Fibroblast of skin of abdomen (primary cell): Measurements from ENCODE around the gene SYNGR4.

Experiments
- DNase-seq: peaks from one replicate; pipeline ENCODE4 v3.0.0-alpha.2; 2013

The SYNGR4 gene

DNA sequence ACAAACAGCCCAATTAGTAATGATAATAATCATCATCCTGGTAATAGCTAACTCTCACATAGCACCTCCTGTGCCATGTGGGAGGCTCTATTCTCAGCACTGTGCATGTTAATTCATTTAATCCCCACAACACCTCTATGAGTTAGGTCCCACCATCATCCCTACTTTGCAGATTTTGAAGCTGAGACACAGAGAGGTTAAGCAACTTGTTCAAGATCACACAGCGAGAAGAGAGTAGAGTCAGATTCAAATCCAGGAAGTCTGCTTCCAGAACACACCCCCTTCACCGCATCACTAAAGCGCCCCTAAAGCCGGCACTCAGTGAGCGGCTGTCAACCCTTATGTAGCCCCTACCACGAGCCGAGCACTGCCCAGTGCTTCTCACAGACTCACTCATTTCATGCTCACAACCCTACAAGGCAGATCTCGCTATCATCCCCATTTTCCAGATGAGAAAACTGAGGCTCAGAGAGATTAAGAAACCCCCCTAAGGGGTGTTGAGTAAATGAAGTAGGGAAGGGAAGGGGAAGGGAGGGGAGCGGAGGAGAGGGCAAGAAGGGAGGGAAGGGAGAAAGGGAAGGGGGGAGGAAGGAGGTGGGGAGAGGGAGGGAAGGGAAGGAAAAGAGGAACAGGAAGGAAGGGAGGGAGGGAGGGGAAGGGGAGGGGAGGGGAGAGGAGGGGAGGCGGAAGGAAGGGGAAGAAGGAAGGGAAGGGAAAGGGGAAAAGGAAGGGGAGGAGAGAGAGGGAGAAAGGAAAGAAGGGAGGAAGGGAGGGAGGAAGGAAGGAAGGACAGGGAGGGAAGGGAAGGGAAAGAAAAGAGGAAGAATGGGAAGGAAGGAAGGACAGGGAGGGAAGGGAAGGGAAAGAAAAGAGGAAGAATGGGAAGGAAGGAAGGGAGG lies 22.4 kb upstream of the SYNGR4 start:
- DNase-seq = no peak

GRCh38 chr19:48342414-48342738 lies 21.8 kb upstream of the SYNGR4 start:
- no peak for DNase-seq

DNA sequence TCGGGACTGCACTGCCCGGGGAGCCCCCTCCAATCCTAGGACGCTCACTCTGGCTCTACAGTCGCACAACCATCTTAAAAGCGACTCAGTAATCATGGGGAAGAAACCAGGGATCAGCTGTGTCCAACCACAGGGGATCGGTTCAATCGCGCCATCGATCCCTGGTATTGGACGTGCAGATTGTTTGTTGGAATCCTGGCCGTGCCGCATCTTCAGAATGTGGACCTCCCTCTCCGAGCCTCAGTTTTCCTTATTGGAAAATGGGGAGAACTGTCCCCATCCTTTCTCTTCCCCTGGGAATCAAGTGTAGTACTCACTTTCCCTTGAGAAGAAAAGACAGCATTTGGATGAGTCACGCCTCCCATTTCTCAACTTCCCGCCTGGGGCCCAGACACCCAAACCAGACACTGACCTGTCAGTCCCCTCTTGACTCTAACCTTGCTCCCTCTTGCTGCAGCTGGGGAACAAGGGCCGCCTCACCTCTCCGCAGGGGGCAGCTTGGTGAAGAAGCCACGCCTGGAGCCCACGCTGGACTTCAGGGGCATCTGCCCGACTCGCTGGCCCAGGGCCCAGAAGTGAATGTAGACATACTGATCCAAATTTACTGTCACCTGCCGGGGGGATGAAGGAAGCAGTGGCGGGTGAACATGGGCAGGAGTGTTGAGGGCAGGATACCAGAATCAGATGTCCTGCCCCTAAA lies 21.2 kb upstream of the SYNGR4 start:
- no peak for DNase-seq

DNA sequence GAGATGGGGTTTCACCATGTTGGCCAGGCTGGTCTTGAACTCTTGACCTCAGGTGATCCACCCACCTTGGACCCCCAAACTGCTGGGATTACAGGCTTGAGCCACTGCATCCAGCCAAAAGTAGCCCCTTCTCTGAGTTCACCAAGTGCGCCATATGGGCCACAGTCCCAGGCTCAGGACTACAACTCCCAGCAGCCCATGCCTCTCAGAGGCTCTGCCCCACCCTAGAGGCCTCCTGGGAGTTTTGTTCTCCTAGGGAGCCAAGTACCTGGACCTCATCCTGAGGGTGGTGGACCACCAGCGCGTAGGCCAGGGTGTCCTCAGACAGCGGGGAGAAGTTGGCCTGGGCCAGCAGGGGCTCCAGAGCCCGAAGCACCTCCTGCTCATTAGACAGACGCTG lies 19.3 kb upstream of the SYNGR4 start:
- DNase-seq = no peak

GRCh38 chr19:48346191-48346590 lies 18.0 kb upstream of the SYNGR4 start:
- DNase-seq = no peak

- no peak for DNase-seq
These were observed 16.1 kb upstream of the SYNGR4 start for GRCh38 chr19:48348045-48348444.

DNA sequence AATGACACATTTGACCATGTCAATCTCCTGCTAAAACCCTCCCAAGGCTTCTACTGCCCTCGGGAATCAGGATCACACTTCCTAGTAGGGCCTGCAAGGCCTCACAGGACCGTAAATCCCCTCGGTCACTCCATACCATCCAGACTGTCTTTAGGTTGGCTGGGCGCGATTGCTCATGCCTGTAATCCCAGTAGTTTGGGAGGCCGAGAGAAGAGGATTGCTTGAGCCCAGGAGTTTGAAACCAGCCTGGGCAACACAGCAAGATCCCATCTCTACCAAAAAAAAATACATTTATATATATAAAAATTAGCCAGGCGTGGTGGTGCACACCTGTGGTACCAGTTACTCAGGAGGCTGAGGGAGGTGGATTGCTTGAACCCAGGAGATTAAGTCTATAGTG lies 15.4 kb upstream of the SYNGR4 start:
- no peak for DNase-seq

- no peak for DNase-seq
These were observed 13.3 kb upstream of the SYNGR4 start for GRCh38 chr19:48350856-48351255.

DNA sequence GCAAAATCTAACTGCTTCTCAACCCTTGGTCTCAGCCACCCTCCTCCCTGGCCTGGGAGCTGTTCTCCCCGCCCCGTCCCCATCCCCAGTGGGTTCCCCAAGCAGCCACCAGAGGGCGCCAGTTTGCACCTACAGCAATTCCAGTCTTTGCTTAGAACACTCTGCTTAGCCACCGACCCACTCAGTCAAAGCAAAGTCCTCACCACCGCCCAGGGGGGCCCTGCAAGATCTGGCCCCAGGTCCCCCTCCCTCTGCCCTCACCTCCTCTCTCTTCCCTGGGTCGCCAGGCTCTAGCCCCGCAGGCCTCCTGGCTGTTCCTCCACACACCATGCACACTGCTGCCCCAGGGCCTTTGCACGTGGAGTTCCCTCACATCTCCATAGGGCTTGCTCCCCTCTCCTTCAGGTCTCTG lies 12.8 kb upstream of the SYNGR4 start:
- DNase-seq = peak; percentile 45

- no peak for DNase-seq
These were observed 10.5 kb upstream of the SYNGR4 start for GRCh38 chr19:48353677-48354076.

DNA sequence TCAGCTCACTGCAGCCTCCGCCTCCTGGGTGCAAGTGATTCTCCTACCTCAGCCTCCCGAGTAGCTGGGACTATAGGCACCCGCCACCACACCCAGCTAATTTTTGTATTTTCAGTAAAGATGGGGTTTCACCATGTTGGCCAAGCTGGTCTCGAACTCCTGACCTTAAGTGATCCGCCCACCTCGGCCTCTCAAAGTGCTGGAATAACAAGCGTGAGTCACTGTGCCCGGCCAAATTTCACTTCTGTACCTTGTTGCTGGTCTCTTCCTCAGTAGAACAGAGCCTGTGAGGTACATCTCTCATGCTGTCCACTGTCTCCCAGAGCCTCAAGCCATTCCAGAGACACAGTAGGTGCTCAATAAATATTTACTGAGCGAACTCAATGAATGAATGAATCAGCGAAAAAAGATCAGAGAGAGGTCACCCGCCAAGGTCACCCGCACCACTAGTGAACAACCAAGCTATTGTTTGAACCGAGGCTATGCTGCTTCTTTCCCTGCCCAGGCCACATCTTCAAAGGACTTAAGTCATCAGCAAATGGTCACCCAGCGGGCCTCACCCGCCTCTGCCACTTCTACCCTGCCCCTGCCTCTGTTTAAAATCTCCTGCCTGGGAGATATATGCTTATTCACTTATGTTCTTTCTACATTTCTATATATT lies 9.7 kb upstream of the SYNGR4 start:
- no peak for DNase-seq

- DNase-seq = no peak
These were observed 8.7 kb upstream of the SYNGR4 start for GRCh38 chr19:48355365-48355954.

GRCh38 chr19:48359123-48359522 lies 5.0 kb upstream of the SYNGR4 start:
- DNase-seq = no peak

GRCh38 chr19:48361912-48362311 lies 2.3 kb upstream of the SYNGR4 start:
- DNase-seq = no peak

DNA sequence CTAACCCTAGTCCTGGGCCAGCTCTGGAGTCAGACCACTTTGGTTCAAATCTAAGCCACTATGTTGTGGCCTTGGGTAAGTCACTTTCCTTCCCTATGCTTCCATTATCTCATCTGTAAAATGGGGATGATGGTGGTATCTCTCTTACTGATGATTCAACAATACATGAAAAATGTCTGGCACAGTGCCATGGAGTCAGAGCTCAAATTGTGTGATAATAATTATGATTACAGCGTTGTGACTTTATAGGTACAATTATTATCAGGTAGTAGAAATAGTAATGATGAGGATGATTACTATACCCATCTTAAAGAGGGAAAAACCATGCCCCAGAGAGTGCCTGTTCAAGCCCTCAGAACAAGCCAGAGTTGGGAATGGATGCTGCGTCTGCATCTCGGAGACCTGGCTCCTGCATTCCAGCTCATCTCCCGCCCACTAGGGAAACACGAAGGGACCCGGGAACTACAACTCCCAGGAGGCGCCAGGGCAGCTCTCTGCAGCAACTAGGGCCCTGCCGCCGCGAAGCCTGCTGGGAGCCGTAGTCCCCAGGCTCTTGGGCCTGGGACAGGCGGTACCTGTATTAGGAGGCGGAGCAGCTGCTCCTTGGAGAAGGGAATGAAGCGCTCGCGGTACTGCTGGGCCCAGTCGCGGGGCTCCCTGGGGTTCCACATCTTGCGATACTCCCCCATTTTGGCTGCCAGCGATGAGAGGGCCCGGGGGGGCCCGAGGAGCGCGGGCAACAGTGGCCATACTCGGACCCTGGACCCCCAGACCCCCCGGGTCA lies 1.3 kb upstream of the SYNGR4 start:
- peak; percentile 94 for DNase-seq

DNA sequence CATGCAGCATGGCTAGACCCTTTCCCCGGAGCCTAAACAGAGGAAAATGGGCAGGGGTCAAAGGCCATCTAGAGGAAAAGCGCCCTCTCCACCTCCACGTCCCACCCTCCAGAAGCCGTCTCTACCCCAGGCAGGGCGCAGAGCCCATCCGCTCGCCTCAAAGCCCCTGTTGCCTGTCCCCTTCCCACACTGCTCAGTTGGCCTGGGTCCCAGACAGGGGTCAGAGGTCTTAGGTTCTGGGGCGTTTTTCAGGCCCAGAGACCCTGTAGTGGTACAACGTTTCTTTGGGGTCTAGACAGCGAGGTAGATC lies 712 bp upstream of the SYNGR4 start:
- DNase-seq = no peak

- DNase-seq = no peak
These were observed 606 bp downstream of the SYNGR4 start for GRCh38 chr19:48364598-48365348.

GRCh38 chr19:48365602-48366001 lies 1.4 kb downstream of the SYNGR4 start:
- DNase-seq = no peak

GRCh38 chr19:48367855-48368254 lies 3.7 kb downstream of the SYNGR4 start:
- DNase-seq = no peak

- no peak for DNase-seq
These were observed 4.8 kb downstream of the SYNGR4 start for GRCh38 chr19:48368936-48369335.

DNA sequence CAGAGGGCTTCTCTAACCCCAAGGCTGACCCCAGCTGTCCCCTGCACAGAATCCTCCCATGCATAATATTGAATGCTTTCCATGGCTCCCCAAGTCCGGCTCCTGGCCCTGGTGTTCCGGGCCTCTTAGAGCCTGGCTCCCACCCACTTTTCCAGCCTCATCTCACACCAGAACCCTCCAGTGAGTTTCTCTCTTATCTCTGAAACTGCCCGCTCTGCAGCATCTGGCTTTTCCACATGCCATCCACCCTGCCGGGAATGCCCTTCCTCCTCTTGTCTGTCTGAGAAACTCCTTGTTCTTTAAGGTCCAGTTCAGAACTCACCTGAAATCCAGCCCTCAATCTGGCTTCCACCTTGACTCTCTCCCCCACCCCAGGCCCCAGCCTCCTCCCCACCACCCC lies 6.8 kb downstream of the SYNGR4 start:
- no peak for DNase-seq

- DNase-seq = no peak
These were observed 7.2 kb downstream of the SYNGR4 start for GRCh38 chr19:48371367-48371766.
